Stomach (tissue), 9 donors: ENCODE results near the gene CFAP97D2. TPM values are rescaled to one million over a fixed set of nuclear protein-coding genes. Genes with fewer than 3 reads are reported as not detected.

Experiments used
- DNase-seq, 2 donors: peaks; one replicate each; pipeline versions ENCODE4 v3.0.0 to v3.0.0-alpha.2; 2013 to 2019
- H3K27ac ChIP-seq, 5 donors: fragments of 200-600 bp in 4 of 5; sonication (generic) in 4 of 5; one replicate each; pipeline ENCODE4 v1.5.1; 2013 to 2019; ENCODE audit warnings: mild to moderate bottlenecking in 1 of 5, moderate library complexity in 1 of 5
- H3K27me3 ChIP-seq, 3 donors: fragments of 200-600 bp; sonication (generic); one replicate each; pipeline ENCODE4 v1.5.1; 2017 to 2019; ENCODE audit warnings: mixed run types in 1 of 3
- H3K36me3 ChIP-seq, 4 donors: fragments of 200-600 bp; sonication (generic); 1 replicate in 3 of 4; 2 replicates in 1 of 4; pipeline ENCODE4 v1.5.1; 2016 to 2019
- H3K4me1 ChIP-seq, 4 donors: fragments of 200-600 bp; sonication (generic); one replicate each; pipeline ENCODE4 v1.5.1; 2016 to 2019
- H3K4me3 ChIP-seq, 4 donors: fragments of 200-600 bp; sonication (generic) in 3 of 4; one replicate each; pipeline ENCODE4 v1.5.1; 2016 to 2019; ENCODE audit warnings: mild to moderate bottlenecking in 1 of 4
- H3K9me3 ChIP-seq, 4 donors: fragments of 200-600 bp; sonication (generic); one replicate each; pipeline ENCODE4 v1.5.1; 2016 to 2019
- CTCF ChIP-seq, 7 experiments: fragments of 450-650 bp in 4 of 7; fragments of 200-600 bp in 3 of 7; sonication (generic) in 3 of 7; IDR thresholded peaks; one replicate each; pipeline ENCODE4 v1.5.1; 2016 to 2019; ENCODE audit warnings: antibody characterized with exemption in 7 of 7, control low read depth in 2 of 7, mild to moderate bottlenecking in 1 of 7
- EP300 ChIP-seq: sonication (generic); formaldehyde crosslinking; IDR thresholded peaks from one replicate; pipeline ENCODE4 v1.6.1; 2017; ENCODE audit warnings: antibody characterized with exemption
- POLR2A ChIP-seq, 4 donors: fragments of 450-650 bp; IDR thresholded peaks; one replicate each; pipeline ENCODE4 v1.6.1; 2016; ENCODE audit warnings: antibody characterized with exemption in 4 of 4, control low read depth in 2 of 4, mild to moderate bottlenecking in 1 of 4, moderate library complexity in 1 of 4
- POLR2AphosphoS5 ChIP-seq, 3 donors: sonication (generic); formaldehyde crosslinking; IDR thresholded peaks; one replicate each; pipeline ENCODE4 v1.6.1; 2016; ENCODE audit warnings: antibody characterized with exemption in 3 of 3
- WGBS, 5 donors: extraction: QIAGEN DNeasy Blood & Tissue Kit in 3 of 5; methylation state at CpG; one replicate each; pipeline versions ENCODE4 v1.1.5 to v1.1.7; 2013 to 2018; 5-methylcytosine and 5-hydroxymethylcytosine counted together
- intact Hi-C: fragments of 100-400 bp; cut with DNase I; formaldehyde crosslinking; loops from one replicate; pipeline ENCODE4 v1.15.1; 2023; ENCODE audit warnings: low total_unique reads
- polyA plus RNA-seq, 3 donors: library from polyadenylated mRNA; stranded (reverse); fragments of 200-250 nt; gene quantifications; one replicate each; pipeline ENCODE4 v1.2.3, GENCODE V29; 2013
- total RNA-seq, 5 donors: library from RNA; depleted of rRNA; stranded (reverse); fragments of >200 nt; gene quantifications; one replicate each; pipeline versions ENCODE4 v1.1.0 to v1.2.3, GENCODE V29; 2014 to 2016
- donor health status: healthy with polysubstance abuse.
- donor health status: Bipolar disorder and iron deficiency.
- donor health status: healthy.

The CFAP97D2 gene
- total and polyA plus RNA-seq, 8 donors = not detected

GRCh38 chr13:114161028-114161556, 18.0 kb upstream of the CFAP97D2 start:
- H3K36me3 ChIP-seq = no peaks in the 10 kb centered on the region
- no peaks in the 10 kb centered on the region for H3K9me3 ChIP-seq
- intact Hi-C loops = no loop called here
- no peak overlapping the region for H3K4me3 ChIP-seq
- DNase-seq = no peak
- peaks cover under 1 to 22% (median 15%) of the 10 kb centered on the region in 4 donors for H3K4me1 ChIP-seq
- WGBS, 5 donors = 92 to 95% (median 93%) methylated on average over 47 of the region's 47 CpGs
- H3K27me3 ChIP-seq = peaks cover 0 to 48% (median 0%) of the 10 kb centered on the region in 3 donors
- no peak for TF ChIP-seq POLR2AphosphoS5 (IDR thresholded peaks at IDR 0.05)
- H3K27ac ChIP-seq = no peak overlapping the region

DNA sequence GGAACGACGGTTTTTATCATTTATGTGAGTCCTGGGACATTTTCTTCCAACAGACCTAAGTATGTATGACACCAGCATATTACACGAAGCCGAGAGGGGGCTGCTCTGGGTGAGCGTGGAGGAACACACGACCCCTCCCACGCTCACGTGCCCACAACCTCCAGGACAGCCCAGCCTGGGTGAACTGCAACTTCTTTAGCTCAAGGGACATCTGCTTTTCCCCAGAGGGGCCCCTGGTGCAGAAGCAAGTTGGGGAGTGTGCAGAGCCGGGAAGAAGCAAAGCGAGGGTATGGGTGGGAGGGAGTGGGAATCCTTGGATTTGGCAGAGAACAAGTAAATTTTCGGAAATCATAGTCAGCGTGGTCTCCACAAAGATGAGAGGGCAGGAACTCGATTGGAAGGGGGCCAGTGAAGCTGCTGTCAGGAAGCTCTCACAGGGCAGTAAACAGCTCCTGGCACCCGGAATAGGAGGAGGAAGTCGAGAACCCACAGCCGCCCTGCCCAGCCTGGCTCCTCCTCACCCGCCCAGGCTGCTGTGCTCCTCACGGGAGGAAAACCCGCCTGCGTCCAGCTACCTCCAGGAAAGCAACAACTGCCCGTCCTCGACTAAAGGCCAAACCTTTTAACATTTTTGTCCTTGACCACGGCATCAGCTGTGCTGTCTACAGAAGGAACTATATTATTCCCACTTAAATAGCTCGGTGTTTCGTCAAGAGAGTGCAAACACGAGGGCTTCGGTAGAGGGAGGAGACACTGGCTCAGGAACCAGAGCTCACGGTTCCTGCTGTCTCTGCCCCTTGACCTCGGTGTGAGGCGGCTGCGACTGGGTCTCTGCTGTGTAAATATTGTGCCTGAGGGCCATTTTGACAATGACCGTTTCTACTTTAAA, 17.2 kb upstream of the CFAP97D2 start:
- intact Hi-C loops = no loop called here
- Histone ChIP-seq H3K27ac (peak overlapping the region in 3 of 5 donors; percentile 12 to 24 (median 22)), H3K4me3 (peak overlapping the region in 1 of 4 donors; percentile 6), H3K9me3 (no peaks in the 10 kb centered on the region), H3K27me3 (peaks cover 0 to 51% (median 0%) of the 10 kb centered on the region in 3 donors), H3K4me1 (peaks cover 4 to 30% (median 22%) of the 10 kb centered on the region in 4 donors), H3K36me3 (no peaks in the 10 kb centered on the region)
- 27 to 34% (median 31%) methylated on average over 31 to 32 of the region's 32 CpGs for WGBS, 5 donors
- DNase-seq = peak; percentile 59 to 76
- no peak for TF ChIP-seq POLR2AphosphoS5 (IDR thresholded peaks at IDR 0.05)
- TF ChIP-seq POLR2A (IDR thresholded peaks at IDR 0.05) = no peak
- no peak for TF ChIP-seq CTCF (IDR thresholded peaks at IDR 0.05)
- no peak for TF ChIP-seq EP300

DNA sequence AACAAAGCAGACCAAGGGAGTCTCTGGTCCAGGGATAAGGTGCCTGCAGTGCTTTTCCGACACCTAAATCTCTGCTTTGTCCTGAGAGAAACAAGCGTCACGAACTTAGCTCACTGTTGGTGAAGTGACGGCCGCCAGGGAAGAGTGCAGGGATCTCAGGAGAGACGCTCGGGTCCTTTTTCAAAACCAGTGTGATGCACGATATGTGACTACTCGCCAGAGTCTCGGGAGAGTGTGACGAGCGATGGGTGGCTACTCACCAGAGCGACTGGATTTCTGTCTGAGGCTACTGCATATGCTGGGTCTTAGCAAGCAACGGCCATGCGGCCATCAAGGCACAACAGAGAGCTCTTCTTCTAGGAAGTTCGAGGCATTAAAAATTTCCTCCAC, 16.5 kb upstream of the CFAP97D2 start:
- intact Hi-C loops = no loop called here
- Histone ChIP-seq H3K27me3 (peaks cover 0 to 51% (median 0%) of the 10 kb centered on the region in 3 donors), H3K36me3 (no peaks in the 10 kb centered on the region), H3K9me3 (no peaks in the 10 kb centered on the region), H3K4me1 (peaks cover 4 to 33% (median 23%) of the 10 kb centered on the region in 4 donors), H3K27ac (peak overlapping the region in 1 of 5 donors; percentile 22), H3K4me3 (no peak overlapping the region)
- DNase-seq = no peak
- TF ChIP-seq CTCF (IDR thresholded peaks at IDR 0.05) (no peak), EP300 (no peak), POLR2AphosphoS5 (IDR thresholded peaks at IDR 0.05) (no peak), POLR2A (IDR thresholded peaks at IDR 0.05) (no peak)
- 62 to 77% (median 73%) methylated on average over 16 of the region's 16 CpGs for WGBS, 5 donors

- DNase-seq = no peak
- no peaks in the 10 kb centered on the region for H3K9me3 ChIP-seq
- no peak for TF ChIP-seq CTCF (IDR thresholded peaks at IDR 0.05)
- TF ChIP-seq EP300 = no peak
- no peak for TF ChIP-seq POLR2A (IDR thresholded peaks at IDR 0.05)
- no peak for TF ChIP-seq POLR2AphosphoS5 (IDR thresholded peaks at IDR 0.05)
- H3K27ac ChIP-seq = no peak overlapping the region
- H3K27me3 ChIP-seq = peaks cover 0 to 51% (median 0%) of the 10 kb centered on the region in 3 donors
- H3K36me3 ChIP-seq = no peaks in the 10 kb centered on the region
- no peak overlapping the region for H3K4me3 ChIP-seq
- intact Hi-C loops = no loop called here
- 75 to 83% (median 79%) methylated on average over 14 of the region's 14 CpGs for WGBS, 5 donors
- peaks cover 4 to 33% (median 23%) of the 10 kb centered on the region in 4 donors for H3K4me1 ChIP-seq
Observed at GRCh38 chr13:114164053-114164452, 15.0 kb upstream of the CFAP97D2 start.
